OCI-LY7 (cell line): Measurements from ENCODE around the gene PAFAH1B1.

Source experiments
- EZH2phosphoT487 ChIP-seq: fragments of 200-600 bp; sonication (generic); IDR thresholded peaks from 2 replicates; pipeline ENCODE4 v1.6.1; 2018; ENCODE audit warnings: low read depth, borderline replicate concordance, mild to moderate bottlenecking, mixed run types, antibody characterized with exemption, low read length, moderate library complexity, mixed read lengths
- TF ChIP-seq, protein P1 (sequence below): fragments of 200-600 bp; sonication (generic); conservative IDR thresholded peaks from 2 replicates; pipeline ENCODE4 v1.5.1; 2014; ENCODE audit warnings: mild to moderate bottlenecking, antibody characterized with exemption, low read length, moderate library complexity, mixed read lengths

- TF ChIP-seq, protein P1, sequence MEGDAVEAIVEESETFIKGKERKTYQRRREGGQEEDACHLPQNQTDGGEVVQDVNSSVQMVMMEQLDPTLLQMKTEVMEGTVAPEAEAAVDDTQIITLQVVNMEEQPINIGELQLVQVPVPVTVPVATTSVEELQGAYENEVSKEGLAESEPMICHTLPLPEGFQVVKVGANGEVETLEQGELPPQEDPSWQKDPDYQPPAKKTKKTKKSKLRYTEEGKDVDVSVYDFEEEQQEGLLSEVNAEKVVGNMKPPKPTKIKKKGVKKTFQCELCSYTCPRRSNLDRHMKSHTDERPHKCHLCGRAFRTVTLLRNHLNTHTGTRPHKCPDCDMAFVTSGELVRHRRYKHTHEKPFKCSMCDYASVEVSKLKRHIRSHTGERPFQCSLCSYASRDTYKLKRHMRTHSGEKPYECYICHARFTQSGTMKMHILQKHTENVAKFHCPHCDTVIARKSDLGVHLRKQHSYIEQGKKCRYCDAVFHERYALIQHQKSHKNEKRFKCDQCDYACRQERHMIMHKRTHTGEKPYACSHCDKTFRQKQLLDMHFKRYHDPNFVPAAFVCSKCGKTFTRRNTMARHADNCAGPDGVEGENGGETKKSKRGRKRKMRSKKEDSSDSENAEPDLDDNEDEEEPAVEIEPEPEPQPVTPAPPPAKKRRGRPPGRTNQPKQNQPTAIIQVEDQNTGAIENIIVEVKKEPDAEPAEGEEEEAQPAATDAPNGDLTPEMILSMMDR = no peak
- TF ChIP-seq EZH2phosphoT487 = no peak
Observed at GRCh38 chr17:2684549-2684948, 91.1 kb downstream of the PAFAH1B1 start.
